GM19468 (cell line): Measurements from ENCODE around the gene SPACA6.

Experiments
- ATAC-seq: cut with Tn5 transposase; IDR thresholded peaks from one replicate; pipeline ENCODE4 v1.9.1; 2021; ENCODE audit warnings: mild to moderate bottlenecking, moderate library complexity, moderate number of reproducible peaks; ENCODE audit not compliant: unreplicated experiment; ENCODE audit errors: extremely low read depth

The SPACA6 gene

DNA sequence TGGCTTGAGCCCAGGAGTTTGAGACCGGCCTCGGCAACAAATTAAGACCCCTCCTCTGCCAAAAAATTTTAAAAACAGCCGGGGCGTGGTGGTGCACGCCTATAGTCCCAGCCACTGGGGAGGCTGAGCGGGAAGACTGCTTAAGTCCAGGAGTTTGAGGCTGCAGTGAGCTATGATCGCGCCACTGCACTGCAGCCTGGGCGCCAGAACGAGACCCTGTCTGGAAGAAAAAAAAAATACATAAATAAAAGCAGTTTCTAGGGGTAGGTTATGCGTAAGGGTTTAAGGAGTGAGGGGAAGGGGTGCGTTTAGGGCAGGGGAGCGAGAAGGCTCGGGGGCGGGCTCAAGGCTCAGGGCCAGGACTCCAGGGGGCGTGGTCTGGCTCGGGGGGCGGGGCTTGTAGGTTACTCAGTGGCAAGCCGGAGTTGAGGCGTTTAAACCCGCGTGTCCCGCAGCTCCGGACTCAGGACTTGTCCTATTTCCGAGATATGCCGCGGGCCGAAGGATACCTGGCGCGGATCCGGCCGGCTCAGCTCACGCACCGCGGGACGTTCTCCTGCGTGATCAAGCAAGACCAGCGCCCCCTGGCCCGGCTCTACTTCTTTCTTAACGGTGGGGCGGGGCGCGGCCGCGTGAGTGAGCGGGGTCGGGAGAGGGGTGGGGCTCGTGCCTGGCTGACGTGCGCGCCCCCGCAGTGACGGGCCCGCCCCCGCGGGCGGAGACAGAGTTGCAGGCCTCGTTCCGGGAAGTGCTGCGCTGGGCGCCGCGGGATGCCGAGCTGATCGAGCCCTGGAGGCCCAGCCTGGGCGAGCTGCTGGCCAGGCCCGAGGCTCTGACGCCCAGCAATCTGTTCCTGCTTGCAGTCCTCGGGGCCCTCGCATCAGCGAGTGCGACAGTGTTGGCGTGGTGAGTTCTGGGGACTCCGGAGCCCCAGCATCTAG lies 10.7 kb downstream of the SPACA6 start:
- peak; percentile 65 for ATAC-seq

GRCh38 chr19:51704626-51705025 lies 11.5 kb downstream of the SPACA6 start:
- ATAC-seq: no peak

DNA sequence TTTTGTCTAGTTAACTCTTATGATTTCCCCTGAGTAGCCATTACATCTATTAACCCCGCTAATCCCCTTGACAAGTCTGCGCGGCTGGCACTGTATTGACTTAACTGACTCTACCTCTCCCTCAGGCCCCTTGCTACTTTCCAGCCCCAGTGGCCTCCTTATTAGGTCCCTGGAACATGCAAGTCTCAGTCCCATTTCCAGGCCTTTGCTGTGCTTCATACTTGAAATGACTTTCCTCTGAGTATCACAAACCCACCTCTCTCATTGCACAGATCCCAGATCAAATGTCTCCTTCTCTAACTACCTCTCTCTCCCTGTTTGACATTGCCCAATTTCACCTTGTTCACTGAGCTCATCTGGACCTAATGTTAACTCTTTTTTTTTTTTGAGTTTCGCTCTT lies 13.2 kb downstream of the SPACA6 start:
- no peak for ATAC-seq

GRCh38 chr19:51706885-51707284 lies 13.8 kb downstream of the SPACA6 start:
- no peak for ATAC-seq

GRCh38 chr19:51708811-51709210 lies 15.7 kb downstream of the SPACA6 start:
- ATAC-seq: no peak

DNA sequence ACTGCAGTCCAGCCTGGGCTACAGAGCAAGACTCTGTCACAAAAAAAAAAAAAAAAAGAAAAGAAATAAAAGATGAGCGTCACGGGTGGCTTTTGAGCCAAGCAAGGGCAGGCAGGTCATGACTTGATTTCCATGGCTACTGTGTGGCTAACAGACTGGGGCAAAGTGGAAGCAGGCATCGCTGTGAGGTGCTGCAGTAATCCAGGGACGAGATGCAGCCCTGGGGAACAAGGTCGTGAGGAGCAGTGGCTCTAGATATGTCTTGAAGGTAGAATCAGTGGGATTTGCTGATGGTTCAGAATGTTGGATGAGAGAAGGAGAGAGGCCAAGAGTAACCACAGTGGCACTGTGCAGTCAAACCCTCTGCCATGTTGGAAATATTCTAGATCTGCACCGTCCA lies 16.4 kb downstream of the SPACA6 start:
- no peak for ATAC-seq

DNA sequence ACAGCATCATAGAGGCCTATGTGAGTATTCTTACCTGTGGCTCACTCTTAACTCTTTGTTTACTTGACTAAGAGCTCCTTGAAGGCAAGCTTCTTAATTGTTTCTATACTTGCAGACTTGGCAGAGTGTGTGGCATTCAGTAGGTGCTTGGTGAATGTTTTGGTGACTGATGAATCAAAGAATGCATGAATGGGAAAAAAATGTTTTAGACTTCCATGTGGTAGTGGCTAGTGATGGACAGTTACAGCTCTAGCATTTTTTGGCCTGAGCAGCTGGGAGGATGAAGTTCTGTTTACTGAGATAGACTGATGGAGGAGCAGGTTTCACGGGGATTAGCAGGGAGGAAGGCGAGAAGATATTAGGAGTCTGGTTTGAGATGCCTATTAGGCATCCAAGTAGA lies 17.0 kb downstream of the SPACA6 start:
- ATAC-seq: no peak

DNA sequence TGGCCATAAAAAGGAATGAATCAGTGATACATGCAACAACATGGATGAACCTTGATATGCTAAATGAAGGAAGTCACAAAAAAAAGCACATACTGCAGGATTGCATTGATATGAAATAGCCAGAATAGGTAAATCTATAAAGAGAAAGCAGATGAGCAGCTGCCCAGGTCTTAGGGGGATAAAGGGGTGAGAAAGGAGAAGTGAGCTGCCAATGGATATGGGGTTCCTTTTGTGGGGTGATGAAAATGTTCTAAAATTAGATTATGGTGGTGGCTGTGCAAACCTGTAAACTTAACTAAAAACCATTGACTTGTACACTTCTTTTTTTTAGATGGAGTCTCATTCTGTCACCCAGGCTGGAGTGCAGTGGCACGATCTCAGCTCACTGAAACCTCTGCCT lies 18.6 kb downstream of the SPACA6 start:
- ATAC-seq: no peak

GRCh38 chr19:51712461-51713081 lies 19.4 kb downstream of the SPACA6 start:
- no peak for ATAC-seq

- no peak for ATAC-seq
These were observed 20.5 kb downstream of the SPACA6 start for GRCh38 chr19:51713319-51714285.

- ATAC-seq: no peak
These were observed 21.7 kb downstream of the SPACA6 start for GRCh38 chr19:51714848-51715247.

DNA sequence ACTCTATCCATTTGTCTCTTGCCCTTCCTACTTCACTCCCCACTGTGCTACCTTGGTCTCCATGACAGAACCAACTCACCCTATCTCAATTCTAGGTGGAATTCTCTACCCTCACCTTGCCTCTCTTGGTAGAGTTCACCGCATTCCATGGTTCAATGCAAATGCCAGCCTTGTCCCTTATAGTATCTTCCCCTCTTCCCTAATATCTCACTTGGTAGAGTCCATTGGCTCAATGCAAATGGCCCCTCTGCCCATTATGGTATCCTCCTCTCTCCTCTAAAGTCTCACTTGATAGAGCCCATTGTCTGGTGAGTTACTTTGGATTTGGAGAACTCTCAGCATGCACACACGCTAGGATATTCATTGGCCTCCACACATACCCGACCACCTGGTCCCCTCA lies 22.7 kb downstream of the SPACA6 start:
- no peak for ATAC-seq

- no peak for ATAC-seq
These were observed 23.8 kb downstream of the SPACA6 start for GRCh38 chr19:51716925-51717324.

DNA sequence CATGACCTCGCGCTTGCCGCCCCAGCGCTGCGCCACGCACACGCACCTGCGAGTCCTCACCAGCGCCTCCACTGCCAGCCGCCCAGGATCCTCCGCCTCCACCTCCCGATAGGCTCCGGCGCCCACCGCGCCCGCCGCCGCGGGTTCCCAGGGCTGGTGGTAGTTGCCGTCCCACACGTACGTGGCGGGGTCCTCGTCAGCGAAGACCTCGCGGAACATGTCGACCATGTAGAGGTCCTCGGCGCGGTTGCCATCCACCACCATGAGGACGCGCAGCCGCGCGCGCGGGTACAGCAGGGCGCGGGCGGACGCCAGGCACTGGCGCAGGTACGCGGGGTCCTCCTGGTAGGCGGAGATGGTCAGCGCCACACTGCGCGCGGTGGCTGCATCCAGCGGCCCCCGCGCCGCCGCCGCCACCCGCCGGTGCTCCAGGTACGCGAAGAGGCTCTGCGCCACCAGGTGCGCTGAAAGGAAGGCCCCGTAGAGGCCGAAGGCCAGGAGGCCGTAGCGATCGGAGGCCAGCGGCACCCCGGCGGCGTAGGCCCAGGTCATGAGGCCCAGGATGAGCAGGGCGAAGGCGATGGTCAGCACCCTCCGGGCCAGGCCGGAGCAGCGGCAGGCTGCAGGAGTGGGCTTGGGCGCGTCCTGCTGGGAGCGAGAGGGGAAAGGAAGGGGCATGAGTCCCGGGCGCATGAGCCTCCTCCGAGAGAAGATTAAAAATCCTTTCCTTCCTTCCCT lies 26.3 kb downstream of the SPACA6 start:
- ATAC-seq: no peak

DNA sequence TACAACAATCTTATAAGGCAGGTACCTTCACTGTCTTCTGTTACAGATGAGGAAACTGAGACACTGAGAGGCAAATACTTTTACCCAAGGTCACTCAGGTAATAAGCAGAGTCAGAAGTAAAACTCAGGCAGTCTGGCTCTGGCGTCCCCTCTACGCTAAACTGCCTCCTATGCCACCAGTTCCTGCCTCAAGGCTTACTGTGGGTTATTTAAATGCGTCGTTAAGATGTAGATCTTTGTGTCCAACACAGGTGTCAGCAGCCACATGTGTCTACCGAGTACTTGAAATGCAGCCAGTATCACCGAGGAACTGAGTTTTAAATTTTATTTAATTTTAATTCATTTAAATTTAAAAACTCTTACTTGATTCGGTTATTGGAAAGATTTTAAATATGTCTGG lies 28.8 kb downstream of the SPACA6 start:
- no peak for ATAC-seq

GRCh38 chr19:51722492-51722891 lies 29.4 kb downstream of the SPACA6 start:
- ATAC-seq: no peak

DNA sequence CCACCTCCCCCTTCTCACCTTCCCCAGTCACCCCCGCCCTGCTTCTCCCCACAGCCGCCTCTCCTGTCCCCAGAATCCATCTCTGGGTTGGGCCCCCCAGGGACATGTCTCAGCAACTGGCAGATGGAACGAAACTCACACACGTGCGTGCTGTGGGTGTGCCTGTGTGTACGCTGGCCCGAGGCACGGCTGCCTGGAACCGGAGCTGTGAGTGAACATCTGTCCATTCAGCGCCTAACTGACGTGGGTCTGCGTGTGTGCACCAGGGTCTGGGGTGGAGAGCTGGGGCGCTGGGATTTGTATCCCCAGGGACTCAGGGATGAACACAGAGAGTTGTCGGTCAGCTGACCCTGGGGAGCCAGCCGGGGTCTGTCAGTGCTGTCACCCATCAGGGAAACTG lies 31.4 kb downstream of the SPACA6 start:
- ATAC-seq: no peak

GRCh38 chr19:51726049-51726448 lies 32.9 kb downstream of the SPACA6 start:
- ATAC-seq: no peak

DNA sequence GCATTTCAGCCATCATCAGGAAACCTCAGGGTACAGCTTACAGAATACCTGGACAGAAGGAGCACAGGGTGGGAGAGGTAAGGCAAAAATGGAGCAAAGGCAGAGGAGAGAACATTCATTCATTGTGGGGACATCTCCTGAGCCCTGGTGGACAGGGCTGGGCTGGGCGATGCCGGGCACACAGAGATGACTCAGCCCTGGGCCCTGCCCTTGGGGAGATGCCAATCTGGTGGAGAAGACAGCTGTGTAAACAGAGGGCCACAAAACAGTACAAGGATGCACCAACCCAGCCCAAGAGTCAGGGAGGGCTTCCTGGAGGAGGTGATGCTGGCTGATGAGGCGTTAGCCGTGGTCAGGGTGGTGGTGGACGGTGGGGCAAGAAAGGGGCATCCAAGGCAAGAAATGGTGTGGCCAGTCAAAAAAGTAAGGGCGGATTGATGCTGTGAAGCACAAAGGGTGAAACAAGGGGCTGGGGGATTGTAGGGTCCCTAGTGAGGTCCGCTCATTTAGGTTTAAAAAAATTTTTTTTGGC lies 34.3 kb downstream of the SPACA6 start:
- ATAC-seq: no peak

- no peak for ATAC-seq
These were observed 36.7 kb downstream of the SPACA6 start for GRCh38 chr19:51729781-51730180.
